Activated CD4-positive, alpha-beta memory T cell treated with anti-CD3 and anti-CD28 coated beads for 36 hours (primary cell): Measurements from ENCODE around the gene WNT3. TPM values are rescaled to one million over a fixed set of nuclear protein-coding genes. Genes with fewer than 3 reads are reported as not detected.
A peak's percentile ranks its signal among the peaks of the same experiment; 100 is the strongest.
"Not testable (repeated sequence)": the region's sequence is repeated elsewhere in the genome, so short reads cannot be mapped to it uniquely, and the experiment has no call there.

Experiments used
- CTCF ChIA-PET: fragments of 350-600 bp; sonication (Branson Sonifier 250); formaldehyde crosslinking; loops from one replicate; lab custom pipeline; 2021; ENCODE audit warnings: antibody characterized with exemption, inconsistent platforms; lab: Charles Lee
- POLR2A ChIA-PET: fragments of 350-600 bp; sonication (Branson Sonifier 250); formaldehyde crosslinking; loops from one replicate; lab custom pipeline; 2021; ENCODE audit warnings: antibody characterized with exemption; lab: Charles Lee
- DNase-seq: peaks from one replicate; pipeline ENCODE4 v3.0.0-alpha.2; 2020
- H3K27ac Mint-ChIP-seq: one replicate; pipeline ENCODE4 v1.8.0; 2021; ENCODE audit warnings: mixed read lengths
- H3K27me3 Mint-ChIP-seq: one replicate; pipeline ENCODE4 v1.8.0; 2021; ENCODE audit warnings: mixed read lengths
- H3K36me3 Mint-ChIP-seq: one replicate; pipeline ENCODE4 v1.8.0; 2021; ENCODE audit warnings: mixed read lengths
- H3K4me1 Mint-ChIP-seq: one replicate; pipeline ENCODE4 v1.8.0; 2021; ENCODE audit warnings: low read depth, mixed read lengths
- H3K4me3 Mint-ChIP-seq: one replicate; pipeline ENCODE4 v1.8.0; 2021; ENCODE audit warnings: mild to moderate bottlenecking, mixed read lengths
- H3K9me3 Mint-ChIP-seq: one replicate; pipeline ENCODE4 v1.8.0; 2021; ENCODE audit warnings: mixed read lengths
- intact Hi-C: fragments of 100-400 bp; cut with micrococcal nuclease; formaldehyde crosslinking; loops from one replicate; pipeline ENCODE4 v1.15.1; 2023
- total RNA-seq, 2 experiments: library from RNA; stranded (reverse); gene quantifications; one replicate each; pipeline ENCODE4 v1.2.3, GENCODE V29; 2021

The WNT3 gene
- total RNA-seq, 2 experiments from 2014 or later: 0.12 to 0.19 TPM

DNA sequence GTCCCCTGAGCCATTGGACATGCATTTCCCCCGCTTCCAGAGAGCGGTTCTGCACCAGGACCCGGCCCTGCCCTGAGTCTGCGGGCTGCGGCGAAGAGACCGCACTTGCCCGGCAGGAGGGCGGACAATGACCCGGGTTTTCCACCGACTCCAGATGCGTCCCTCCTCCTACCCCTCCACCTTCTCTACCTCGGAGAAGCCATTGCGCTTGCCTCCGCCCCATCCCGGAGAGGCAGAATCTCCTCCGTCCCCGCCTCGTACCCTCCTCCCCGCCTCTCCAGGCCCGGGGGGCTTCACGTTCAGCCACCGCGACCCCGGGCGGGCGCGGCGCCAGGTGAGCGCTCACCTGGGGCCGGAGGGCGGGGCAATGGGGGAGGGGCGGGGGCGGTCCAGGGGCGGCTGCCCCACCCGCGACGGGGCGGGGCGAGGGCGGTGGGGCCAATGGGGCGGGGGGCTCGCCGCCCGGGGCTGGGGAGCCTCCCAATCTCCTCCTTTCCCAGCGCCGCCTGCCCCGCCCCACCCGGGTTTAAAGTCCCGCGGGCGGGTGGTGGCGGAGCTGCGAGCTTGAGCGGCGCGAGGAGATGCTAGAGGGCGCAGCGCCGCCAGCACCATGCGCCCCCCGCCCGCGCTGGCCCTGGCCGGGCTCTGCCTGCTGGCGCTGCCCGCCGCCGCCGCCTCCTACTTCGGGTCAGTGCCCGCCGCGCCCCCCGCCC lies 32.7 kb upstream of the WNT3 start, which contains the start of gene WNT9B:
WNT9B (plus strand) TSS at position 555 of the 713 bp plus-strand sequence; CDS start at position 611, 56 bp downstream.
- CTCF ChIA-PET: interaction anchor here (1.0 kb wide), 1 partner anchor 10 kb away, joined by 3 read pairs; no protein-coding TSS in a partner anchor
- Mint-ChIP-seq H3K4me3 (peak within 1 kb of the TSS; percentile 36), H3K27me3 (peaks cover 56% of the 10 kb centered on the region), H3K27ac (no peak within 1 kb of the TSS), H3K9me3 (no peaks in the 10 kb centered on the region), H3K4me1 (peaks cover 3% of the 10 kb centered on the region), H3K36me3 (no peaks in the 10 kb centered on the region)
- intact Hi-C loops: no loop called here
- DNase-seq: peak; percentile 26
- POLR2A ChIA-PET: no interaction called here

DNA sequence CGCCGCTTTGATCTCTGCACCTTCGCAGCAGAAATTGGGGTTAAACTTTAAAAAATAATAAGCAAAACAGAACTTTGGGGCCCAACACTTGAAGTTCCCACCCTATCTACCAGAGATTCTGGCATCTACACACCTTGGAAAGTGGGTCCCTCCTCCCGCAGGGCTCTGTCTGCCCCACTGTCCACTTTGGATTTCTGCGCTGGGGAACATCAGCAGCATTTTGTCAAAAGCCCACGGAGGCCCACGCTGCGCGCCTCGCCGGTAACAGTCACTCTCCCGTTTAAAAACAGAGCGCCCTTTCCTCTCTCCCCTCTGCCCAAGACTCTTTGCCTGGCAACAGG lies 32.2 kb upstream of the WNT3 start:
- CTCF ChIA-PET: no interaction called here

DNA sequence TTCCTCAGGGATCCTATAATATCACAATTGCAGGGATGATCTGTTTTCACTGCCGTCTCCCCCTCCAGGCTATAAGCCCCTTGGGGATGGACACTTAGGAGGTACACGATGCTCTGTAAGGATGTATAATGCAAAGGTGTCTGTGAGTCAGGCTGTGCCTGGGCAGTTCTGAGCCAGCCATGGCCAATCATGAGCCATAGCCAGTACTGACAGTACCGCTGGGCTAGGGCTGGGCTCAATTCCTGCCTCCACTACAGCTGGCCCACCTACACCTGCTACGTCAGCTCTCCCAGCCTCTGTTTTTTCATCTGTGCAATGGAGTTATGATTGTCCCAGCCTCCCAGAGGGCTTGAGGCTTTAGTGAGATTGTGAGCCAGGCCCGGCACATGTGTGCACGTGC lies 30.0 kb upstream of the WNT3 start:
- Mint-ChIP-seq H3K36me3 (no peaks in the 10 kb centered on the region), H3K27me3 (peaks cover 48% of the 10 kb centered on the region), H3K4me1 (peaks cover 3% of the 10 kb centered on the region), H3K9me3 (peaks cover 4% of the 10 kb centered on the region), H3K4me3 (no peak overlapping the region), H3K27ac (no peak overlapping the region)
- CTCF ChIA-PET: no interaction called here
- intact Hi-C loops: no loop called here
- no peak for DNase-seq
- POLR2A ChIA-PET: no interaction called here

More for the DNA sequence above, 32.2 kb upstream of the WNT3 start:
- no peak overlapping the region for H3K4me3 Mint-ChIP-seq
- H3K9me3 Mint-ChIP-seq: no peaks in the 10 kb centered on the region
- H3K36me3 Mint-ChIP-seq: no peaks in the 10 kb centered on the region
- intact Hi-C loops: no loop called here
- peaks cover 56% of the 10 kb centered on the region for H3K27me3 Mint-ChIP-seq
- POLR2A ChIA-PET: no interaction called here
- peaks cover 3% of the 10 kb centered on the region for H3K4me1 Mint-ChIP-seq
- DNase-seq: no peak
- H3K27ac Mint-ChIP-seq: no peak overlapping the region

DNA sequence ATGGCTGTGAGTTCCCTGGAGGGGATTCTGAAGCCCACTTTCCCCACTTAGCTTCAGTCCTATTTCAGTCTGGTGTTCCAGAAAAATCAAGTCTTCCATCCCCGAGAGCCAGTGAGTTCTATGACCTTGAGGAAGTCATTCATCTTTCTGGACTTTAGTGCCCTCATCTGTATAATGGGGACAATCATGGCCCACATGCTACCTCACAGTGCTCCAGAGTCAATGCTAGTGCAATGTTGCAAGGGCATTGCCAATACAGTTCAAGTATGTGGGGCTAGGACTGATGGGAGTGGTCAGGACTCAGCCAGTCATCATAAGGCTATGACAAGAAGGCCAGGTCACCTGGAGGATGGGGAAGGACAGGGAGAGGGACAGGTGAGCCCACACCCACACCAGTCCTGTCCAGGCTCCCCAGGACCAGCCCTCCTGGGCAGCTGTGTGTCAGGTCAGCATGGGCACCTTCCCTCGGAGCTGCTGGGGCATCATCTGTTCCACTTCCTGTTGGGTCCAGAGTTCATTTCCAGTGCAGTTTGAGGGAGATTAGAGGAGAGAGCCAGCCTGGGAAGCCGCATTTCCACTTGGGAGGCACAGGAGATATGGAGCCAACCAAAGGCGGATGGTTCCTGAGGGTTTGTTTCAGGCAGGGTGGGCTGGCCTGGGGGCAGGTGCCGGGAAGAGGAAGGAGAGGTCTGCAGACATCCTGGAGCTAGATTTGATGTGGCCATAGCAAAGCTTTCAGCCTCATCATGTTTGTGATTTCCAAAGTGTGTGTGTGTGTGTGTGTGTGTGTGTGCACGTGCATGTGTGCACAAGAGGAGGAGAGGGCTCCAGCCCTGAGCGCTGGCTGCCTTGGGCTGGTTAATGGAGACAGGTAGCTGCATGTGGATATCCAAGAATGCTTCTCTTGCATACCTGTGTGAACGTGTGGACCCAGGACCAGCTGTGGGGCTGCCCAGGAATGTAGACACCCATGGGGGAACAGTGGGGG lies 29.0 kb upstream of the WNT3 start:
- Mint-ChIP-seq H3K4me1 (peaks cover 3% of the 10 kb centered on the region), H3K4me3 (no peak overlapping the region), H3K27me3 (peaks cover 48% of the 10 kb centered on the region), H3K36me3 (peaks cover 4% of the 10 kb centered on the region), H3K27ac (no peak overlapping the region), H3K9me3 (peaks cover 14% of the 10 kb centered on the region)
- ChIA-PET POLR2A (no interaction called here), CTCF (no interaction called here)
- intact Hi-C loops: no loop called here
- DNase-seq: no peak

DNA sequence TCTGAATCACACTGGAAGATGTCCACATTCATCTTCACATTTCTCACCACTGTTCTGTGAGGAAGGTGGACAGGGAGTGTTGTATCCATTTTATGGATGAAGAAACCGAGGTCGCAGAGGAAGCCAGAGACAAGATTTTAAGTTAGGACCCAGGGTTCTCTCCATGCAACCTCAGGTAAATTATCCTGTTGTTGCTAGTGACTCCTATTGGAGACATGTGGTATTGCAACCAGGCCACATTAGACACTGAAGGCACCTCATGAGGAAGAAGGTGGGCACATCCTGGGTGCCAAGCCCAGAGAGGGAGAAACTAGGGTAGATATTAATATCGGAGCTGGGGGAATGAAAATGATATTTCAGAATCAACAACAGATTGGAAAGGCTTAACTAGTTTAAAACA lies 24.3 kb upstream of the WNT3 start:
- Mint-ChIP-seq H3K9me3 (peaks cover 17% of the 10 kb centered on the region), H3K4me1 (peaks cover 4% of the 10 kb centered on the region), H3K27ac (no peak overlapping the region), H3K4me3 (no peak overlapping the region), H3K36me3 (peaks cover 4% of the 10 kb centered on the region), H3K27me3 (peaks cover 42% of the 10 kb centered on the region)
- ChIA-PET CTCF (interaction anchor here (0.7 to 2.9 kb wide), 11 partner anchors 10 to 154 kb away, joined by 3 to 21 read pairs (median 5); no protein-coding TSS in a partner anchor), POLR2A (no interaction called here)
- intact Hi-C loops: no loop called here
- no peak for DNase-seq

DNA sequence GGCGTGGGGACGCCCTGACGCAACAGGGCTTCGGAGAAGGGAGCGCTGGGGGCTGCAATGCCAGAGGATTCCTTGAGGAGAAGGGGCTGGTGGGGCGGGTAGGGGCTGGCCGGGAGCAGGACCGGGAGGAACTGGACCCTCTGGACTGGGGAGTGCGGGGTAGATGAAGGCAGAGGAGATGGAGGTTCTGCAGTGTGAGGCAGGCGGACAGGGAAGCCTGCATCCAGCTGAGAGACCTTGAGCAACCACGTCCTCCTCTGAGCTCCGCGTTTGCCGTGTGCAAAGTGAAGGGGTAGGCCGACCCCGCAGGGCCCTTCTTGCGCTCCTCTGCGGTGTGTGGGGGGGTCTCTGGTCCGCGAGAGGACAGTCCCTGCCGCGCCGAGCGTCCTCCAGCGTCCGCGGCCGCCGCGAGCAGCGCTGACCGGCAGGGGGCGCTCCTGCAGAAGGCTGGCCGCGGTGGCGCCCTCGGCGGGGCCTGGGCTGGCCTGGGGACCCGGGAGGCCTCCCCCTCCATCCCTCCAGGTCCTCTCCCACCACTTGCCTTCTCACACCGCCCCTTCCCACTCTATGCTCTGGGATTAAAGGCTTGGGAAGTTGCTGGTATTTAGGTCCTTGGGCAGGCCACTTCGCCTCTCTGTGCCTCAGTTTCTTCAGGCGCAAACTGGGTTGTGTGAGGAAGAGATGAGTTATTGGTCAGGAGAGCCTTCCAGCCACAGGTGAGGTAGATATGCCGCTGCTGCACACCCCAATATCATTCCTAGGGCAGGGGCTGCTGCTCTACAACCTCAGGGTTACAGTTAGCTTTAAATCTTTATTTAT lies 23.3 kb upstream of the WNT3 start:
- ChIA-PET CTCF (interaction anchor here (0.6 to 2.9 kb wide), 15 partner anchors 9 to 158 kb away, joined by 3 to 21 read pairs (median 5); partner anchors contain the start of gene WNT9B), POLR2A (no interaction called here)
- Mint-ChIP-seq H3K9me3 (peaks cover 17% of the 10 kb centered on the region), H3K27me3 (peaks cover 38% of the 10 kb centered on the region), H3K36me3 (peaks cover 4% of the 10 kb centered on the region), H3K4me3 (no peak overlapping the region), H3K27ac (no peak overlapping the region), H3K4me1 (peaks cover 4% of the 10 kb centered on the region)
- DNase-seq: no peak
- intact Hi-C loops: no loop called here

DNA sequence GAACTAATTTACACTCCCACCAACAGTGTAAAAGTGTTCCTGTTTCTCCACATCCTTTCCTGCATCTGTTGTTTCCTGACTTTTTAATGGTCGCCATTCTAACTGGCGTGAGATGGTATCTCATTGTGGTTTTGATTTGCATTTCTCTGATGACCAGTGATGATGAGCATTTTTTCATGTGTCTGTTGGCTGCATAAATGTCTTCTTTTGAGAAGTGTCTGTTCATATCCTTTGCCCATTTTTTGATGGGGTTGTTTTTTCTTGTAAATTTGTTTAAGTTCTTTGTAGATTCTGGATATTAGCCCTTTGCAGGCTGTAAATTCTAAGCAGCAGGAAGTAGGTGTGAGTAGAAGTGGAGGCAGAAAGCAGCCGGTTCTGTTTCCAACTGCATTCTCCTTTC lies 22.1 kb upstream of the WNT3 start:
- H3K27ac Mint-ChIP-seq: peak overlapping the region; percentile 8
- CTCF ChIA-PET: interaction anchor here (1.0 to 2.9 kb wide), 4 partner anchors 11 to 101 kb away, joined by 3 to 21 read pairs (median 4); partner anchors contain the start of gene WNT9B
- H3K36me3 Mint-ChIP-seq, POLR2A ChIA-PET, H3K4me3 Mint-ChIP-seq, DNase-seq, H3K4me1 Mint-ChIP-seq, intact Hi-C loops: not testable (repeated sequence)
- peaks cover 41% of the 10 kb centered on the region for H3K27me3 Mint-ChIP-seq
- peaks cover 17% of the 10 kb centered on the region for H3K9me3 Mint-ChIP-seq

DNA sequence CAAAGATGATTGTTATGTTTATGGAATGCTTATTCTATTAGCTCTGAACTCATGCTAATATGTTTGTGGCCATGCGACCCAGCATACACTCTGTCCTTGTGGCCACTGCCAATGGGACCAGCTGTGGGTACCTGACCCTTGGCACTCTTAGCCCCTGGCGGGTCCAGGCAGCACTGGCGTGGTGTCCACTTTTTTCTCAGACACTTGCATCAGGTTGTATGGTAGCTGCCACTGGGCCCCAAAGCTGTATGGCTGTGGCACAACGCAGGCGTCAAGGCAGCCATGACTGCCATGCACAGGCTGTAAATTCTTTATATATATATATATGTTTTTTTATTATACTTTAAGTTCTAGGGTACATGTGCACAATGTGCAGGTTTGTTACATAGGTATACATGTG lies 20.7 kb upstream of the WNT3 start:
- Mint-ChIP-seq H3K4me1 (peaks cover 10% of the 10 kb centered on the region), H3K36me3 (peaks cover 4% of the 10 kb centered on the region), H3K9me3 (peaks cover 17% of the 10 kb centered on the region), H3K27ac (no peak overlapping the region), H3K27me3 (peaks cover 37% of the 10 kb centered on the region), H3K4me3 (no peak overlapping the region)
- ChIA-PET CTCF (no interaction called here), POLR2A (no interaction called here)
- DNase-seq: no peak
- intact Hi-C loops: no loop called here

DNA sequence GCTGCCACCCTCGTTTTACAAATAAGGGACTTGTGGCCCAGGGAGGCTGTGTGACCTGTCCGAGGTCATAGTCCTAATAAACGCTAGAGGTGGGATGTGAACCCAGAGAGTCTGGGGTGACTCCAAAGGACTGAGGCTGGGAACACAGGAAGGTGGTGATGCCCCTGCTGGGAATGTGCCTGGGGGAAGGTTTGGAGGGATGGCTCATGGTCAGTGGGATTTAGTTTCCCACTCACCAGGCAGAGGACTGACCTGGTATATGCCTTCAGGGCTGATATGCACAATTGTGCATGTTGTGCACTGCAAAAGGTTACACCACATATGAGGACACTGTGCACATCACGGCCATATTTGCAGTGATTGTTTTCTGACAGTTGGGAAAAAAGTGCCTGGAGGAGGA lies 19.0 kb upstream of the WNT3 start:
- ChIA-PET CTCF (no interaction called here), POLR2A (no interaction called here)
- Mint-ChIP-seq H3K4me3 (no peak overlapping the region), H3K9me3 (peaks cover 3% of the 10 kb centered on the region), H3K27ac (no peak overlapping the region), H3K27me3 (peaks cover 29% of the 10 kb centered on the region), H3K4me1 (peaks cover 10% of the 10 kb centered on the region), H3K36me3 (no peaks in the 10 kb centered on the region)
- intact Hi-C loops: loop anchor here (2.0 kb wide), 1 partner anchor 103 kb away; no protein-coding TSS in a partner anchor
- DNase-seq: no peak

DNA sequence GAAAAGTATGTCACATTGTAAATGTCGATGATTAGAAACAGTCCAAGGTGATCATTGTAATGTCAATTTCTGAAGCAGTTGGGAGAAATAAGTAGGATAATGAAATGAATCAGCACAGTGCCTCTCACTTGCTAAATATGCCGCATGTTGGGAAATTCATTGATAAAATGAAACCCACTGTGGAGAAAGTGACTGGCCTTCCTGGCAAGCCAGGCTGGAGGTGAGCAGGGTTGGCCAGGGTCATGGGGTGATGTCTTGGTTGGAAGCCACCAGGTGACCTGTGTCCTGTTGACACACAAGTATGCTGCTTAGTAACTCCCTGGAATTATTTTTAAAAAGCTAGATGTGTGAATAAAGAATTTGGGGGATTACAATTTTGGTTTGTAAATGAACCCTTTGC lies 18.0 kb upstream of the WNT3 start:
- CTCF ChIA-PET: interaction anchor here (0.8 to 2.1 kb wide), 11 partner anchors 9 to 1197 kb away, joined by 3 to 15 read pairs (median 4); no protein-coding TSS in a partner anchor
- H3K4me1 Mint-ChIP-seq: peaks cover 10% of the 10 kb centered on the region
- POLR2A ChIA-PET: no interaction called here
- no peak overlapping the region for H3K27ac Mint-ChIP-seq
- intact Hi-C loops: loop anchor here (1.0 to 2.0 kb wide), 2 partner anchors 104 to 165 kb away; no protein-coding TSS in a partner anchor
- no peaks in the 10 kb centered on the region for H3K36me3 Mint-ChIP-seq
- no peak overlapping the region for H3K4me3 Mint-ChIP-seq
- no peak for DNase-seq
- peaks cover 2% of the 10 kb centered on the region for H3K9me3 Mint-ChIP-seq
- H3K27me3 Mint-ChIP-seq: peaks cover 26% of the 10 kb centered on the region

DNA sequence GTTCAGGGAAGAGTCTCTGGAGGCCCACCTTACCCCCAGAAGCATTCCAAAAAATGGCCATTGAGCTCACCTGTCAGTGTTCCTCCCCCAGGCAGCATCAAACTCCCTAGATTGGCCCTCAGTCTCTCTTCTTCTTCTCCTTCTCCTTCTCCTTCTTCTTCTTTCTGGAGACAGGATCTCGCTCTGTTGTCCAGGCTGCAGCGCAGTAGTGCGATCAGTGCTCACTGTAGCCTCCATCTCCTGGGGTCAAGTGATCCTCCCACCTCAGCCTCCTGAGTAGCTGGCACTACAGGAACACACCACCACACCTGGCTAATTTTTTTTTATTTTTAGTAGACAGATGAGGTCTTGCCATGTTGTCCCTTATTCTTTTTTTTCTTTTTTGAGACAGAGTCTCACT lies 16.4 kb upstream of the WNT3 start:
- Mint-ChIP-seq H3K4me1 (peaks cover 6% of the 10 kb centered on the region), H3K27me3 (peaks cover 16% of the 10 kb centered on the region), H3K9me3 (peaks cover 2% of the 10 kb centered on the region), H3K36me3 (no peaks in the 10 kb centered on the region), H3K4me3 (no peak overlapping the region), H3K27ac (no peak overlapping the region)
- ChIA-PET CTCF (interaction anchor here (0.7 to 2.1 kb wide), 13 partner anchors 8 to 1195 kb away, joined by 3 to 15 read pairs (median 5); no protein-coding TSS in a partner anchor), POLR2A (no interaction called here)
- intact Hi-C loops: no loop called here
- DNase-seq: no peak
